HG02763 (cell line): ENCODE data around the gene STIM1.
A peak's percentile ranks its signal among the peaks of the same experiment; 100 is the strongest.
"Not testable (repeated sequence)": the region's sequence is repeated elsewhere in the genome, so short reads cannot be mapped to it uniquely, and the experiment has no call there.

ENCODE experiments used
- ATAC-seq: cut with Tn5 transposase; IDR thresholded peaks from one replicate; pipeline ENCODE4 v1.9.1; 2021; ENCODE audit warnings: mild to moderate bottlenecking, moderate library complexity; ENCODE audit not compliant: unreplicated experiment

The STIM1 gene

GRCh38 chr11:3879967-3880542 is 24.6 kb downstream of the STIM1 start:
- ATAC-seq, result peak; percentile 39

- no peak for ATAC-seq
These were observed 25.3 kb downstream of the STIM1 start for GRCh38 chr11:3880724-3881123.

- ATAC-seq, result no peak
These were observed 27.2 kb downstream of the STIM1 start for GRCh38 chr11:3882655-3883054.

GRCh38 chr11:3885855-3886254 is 30.4 kb downstream of the STIM1 start:
- no peak for ATAC-seq

- ATAC-seq, result no peak
These were observed 31.5 kb downstream of the STIM1 start for GRCh38 chr11:3886985-3887384.

- ATAC-seq, result no peak
These were observed 33.4 kb downstream of the STIM1 start for GRCh38 chr11:3888876-3889275.

- ATAC-seq, result no peak
These were observed 34.5 kb downstream of the STIM1 start for GRCh38 chr11:3890014-3890413.

- ATAC-seq, result no peak
These were observed 35.3 kb downstream of the STIM1 start for GRCh38 chr11:3890806-3891205.

- ATAC-seq, result no peak
These were observed 36.3 kb downstream of the STIM1 start for GRCh38 chr11:3891751-3892150.

GRCh38 chr11:3892156-3892555 is 36.7 kb downstream of the STIM1 start:
- no peak for ATAC-seq

GRCh38 chr11:3893311-3893710 is 37.8 kb downstream of the STIM1 start:
- no peak for ATAC-seq

GRCh38 chr11:3894128-3894731 is 38.8 kb downstream of the STIM1 start:
- peak; percentile 96 for ATAC-seq

- no peak for ATAC-seq
These were observed 41.2 kb downstream of the STIM1 start for GRCh38 chr11:3896644-3897043.

- ATAC-seq, result not testable (repeated sequence)
These were observed 44.8 kb downstream of the STIM1 start for GRCh38 chr11:3900230-3900629.

GRCh38 chr11:3901249-3902025 is 46.0 kb downstream of the STIM1 start:
- ATAC-seq, result no peak

GRCh38 chr11:3902441-3902840 is 47.0 kb downstream of the STIM1 start:
- ATAC-seq, result no peak

- no peak for ATAC-seq
These were observed 47.9 kb downstream of the STIM1 start for GRCh38 chr11:3903207-3903896.

GRCh38 chr11:3904228-3904627 is 48.8 kb downstream of the STIM1 start:
- ATAC-seq, result no peak

- peak; percentile 83 for ATAC-seq
These were observed 49.9 kb downstream of the STIM1 start for GRCh38 chr11:3905080-3905953.

GRCh38 chr11:3906166-3906565 is 50.7 kb downstream of the STIM1 start:
- no peak for ATAC-seq

- no peak for ATAC-seq
These were observed 52.1 kb downstream of the STIM1 start for GRCh38 chr11:3907590-3907989.
